Testis (tissue), 2 donors: Measurements from ENCODE around the gene RANBP17.

Experiments used
- POLR2A ChIP-seq: fragments of 450-650 bp; IDR thresholded peaks from one replicate; pipeline ENCODE4 v1.6.1; 2017; ENCODE audit warnings: antibody characterized with exemption, mild to moderate bottlenecking, moderate library complexity
- TF ChIP-seq, protein P1 (sequence below), 3 experiments: fragments of 450-650 bp in 2 of 3; fragments of 200-600 bp in 1 of 3; sonication (generic) in 1 of 3; IDR thresholded peaks; one replicate each; pipeline ENCODE4 v1.5.1; 2016 to 2019; ENCODE audit warnings: antibody characterized with exemption in 3 of 3, mild to moderate bottlenecking in 2 of 3, moderate library complexity in 1 of 3

DNA sequence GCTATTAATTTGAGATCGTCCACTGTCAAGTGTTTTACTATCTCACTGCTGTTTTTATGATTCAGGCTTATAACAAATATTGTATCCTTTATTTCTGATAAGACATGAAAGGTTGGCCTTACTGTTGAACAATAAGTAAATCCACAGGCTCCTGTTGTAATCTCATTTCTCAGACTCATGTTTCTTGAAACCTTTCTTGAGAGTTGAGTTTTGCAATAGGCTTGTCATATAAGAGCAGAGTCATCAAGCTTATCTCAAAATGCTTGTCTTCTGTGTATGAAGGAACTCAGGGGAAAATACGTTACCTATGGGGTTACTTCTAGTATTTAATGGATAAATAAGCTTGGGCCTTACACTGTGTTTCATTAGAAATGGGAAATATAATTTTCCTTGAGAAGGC is 438.0 kb downstream of the RANBP17 start:
- TF ChIP-seq, protein P1, sequence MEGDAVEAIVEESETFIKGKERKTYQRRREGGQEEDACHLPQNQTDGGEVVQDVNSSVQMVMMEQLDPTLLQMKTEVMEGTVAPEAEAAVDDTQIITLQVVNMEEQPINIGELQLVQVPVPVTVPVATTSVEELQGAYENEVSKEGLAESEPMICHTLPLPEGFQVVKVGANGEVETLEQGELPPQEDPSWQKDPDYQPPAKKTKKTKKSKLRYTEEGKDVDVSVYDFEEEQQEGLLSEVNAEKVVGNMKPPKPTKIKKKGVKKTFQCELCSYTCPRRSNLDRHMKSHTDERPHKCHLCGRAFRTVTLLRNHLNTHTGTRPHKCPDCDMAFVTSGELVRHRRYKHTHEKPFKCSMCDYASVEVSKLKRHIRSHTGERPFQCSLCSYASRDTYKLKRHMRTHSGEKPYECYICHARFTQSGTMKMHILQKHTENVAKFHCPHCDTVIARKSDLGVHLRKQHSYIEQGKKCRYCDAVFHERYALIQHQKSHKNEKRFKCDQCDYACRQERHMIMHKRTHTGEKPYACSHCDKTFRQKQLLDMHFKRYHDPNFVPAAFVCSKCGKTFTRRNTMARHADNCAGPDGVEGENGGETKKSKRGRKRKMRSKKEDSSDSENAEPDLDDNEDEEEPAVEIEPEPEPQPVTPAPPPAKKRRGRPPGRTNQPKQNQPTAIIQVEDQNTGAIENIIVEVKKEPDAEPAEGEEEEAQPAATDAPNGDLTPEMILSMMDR (IDR thresholded peaks at IDR 0.05) = no peak
- TF ChIP-seq POLR2A = no peak
